ENCODE measurements around the gene CREB5. TPM values are rescaled to one million over a fixed set of nuclear protein-coding genes. Genes with fewer than 3 reads are reported as not detected.

The CREB5 gene
- polyA plus RNA-seq, 1 donor from 2014 or later, result 3.7 TPM

- H3K4me2 ChIP-seq (ENCODE audit: low read length), result no peak overlapping the region
- TF ChIP-seq MXI1 (conservative IDR thresholded peaks at IDR 0.05; ENCODE audit: poor library complexity, severe bottlenecking) (no peak), POLR2AphosphoS5 (IDR thresholded peaks at IDR 0.05) (no peak), RAD21 (conservative IDR thresholded peaks at IDR 0.05) (no peak), CTCF (IDR thresholded peaks at IDR 0.05; ENCODE audit: poor library complexity, severe bottlenecking) (no peak), EP300 (conservative IDR thresholded peaks at IDR 0.05; ENCODE audit: poor library complexity, severe bottlenecking) (no peak), TAF1 (IDR thresholded peaks at IDR 0.05; ENCODE audit: low read depth) (no peak), EZH2 (IDR thresholded peaks at IDR 0.05; ENCODE audit: borderline replicate concordance, insufficient read depth, low read length, poor library complexity, severe bottlenecking) (no peak), SMC3 (conservative IDR thresholded peaks at IDR 0.05; ENCODE audit: poor library complexity) (no peak)
- TF ChIP-seq, protein P1, sequence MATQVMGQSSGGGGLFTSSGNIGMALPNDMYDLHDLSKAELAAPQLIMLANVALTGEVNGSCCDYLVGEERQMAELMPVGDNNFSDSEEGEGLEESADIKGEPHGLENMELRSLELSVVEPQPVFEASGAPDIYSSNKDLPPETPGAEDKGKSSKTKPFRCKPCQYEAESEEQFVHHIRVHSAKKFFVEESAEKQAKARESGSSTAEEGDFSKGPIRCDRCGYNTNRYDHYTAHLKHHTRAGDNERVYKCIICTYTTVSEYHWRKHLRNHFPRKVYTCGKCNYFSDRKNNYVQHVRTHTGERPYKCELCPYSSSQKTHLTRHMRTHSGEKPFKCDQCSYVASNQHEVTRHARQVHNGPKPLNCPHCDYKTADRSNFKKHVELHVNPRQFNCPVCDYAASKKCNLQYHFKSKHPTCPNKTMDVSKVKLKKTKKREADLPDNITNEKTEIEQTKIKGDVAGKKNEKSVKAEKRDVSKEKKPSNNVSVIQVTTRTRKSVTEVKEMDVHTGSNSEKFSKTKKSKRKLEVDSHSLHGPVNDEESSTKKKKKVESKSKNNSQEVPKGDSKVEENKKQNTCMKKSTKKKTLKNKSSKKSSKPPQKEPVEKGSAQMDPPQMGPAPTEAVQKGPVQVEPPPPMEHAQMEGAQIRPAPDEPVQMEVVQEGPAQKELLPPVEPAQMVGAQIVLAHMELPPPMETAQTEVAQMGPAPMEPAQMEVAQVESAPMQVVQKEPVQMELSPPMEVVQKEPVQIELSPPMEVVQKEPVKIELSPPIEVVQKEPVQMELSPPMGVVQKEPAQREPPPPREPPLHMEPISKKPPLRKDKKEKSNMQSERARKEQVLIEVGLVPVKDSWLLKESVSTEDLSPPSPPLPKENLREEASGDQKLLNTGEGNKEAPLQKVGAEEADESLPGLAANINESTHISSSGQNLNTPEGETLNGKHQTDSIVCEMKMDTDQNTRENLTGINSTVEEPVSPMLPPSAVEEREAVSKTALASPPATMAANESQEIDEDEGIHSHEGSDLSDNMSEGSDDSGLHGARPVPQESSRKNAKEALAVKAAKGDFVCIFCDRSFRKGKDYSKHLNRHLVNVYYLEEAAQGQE (IDR thresholded peaks at IDR 0.05; ENCODE audit: borderline replicate concordance), result no peak
- no peak overlapping the region for H3K4me3 ChIP-seq (ENCODE audit: low read length)
- H3F3A ChIP-seq (ENCODE audit: insufficient read depth, low read length, poor library complexity, severe bottlenecking), result no peaks in the 10 kb centered on the region
- no peaks in the 10 kb centered on the region for H4K20me1 ChIP-seq (ENCODE audit: insufficient read depth)
- no peak overlapping the region for H2AFZ ChIP-seq (ENCODE audit: low read depth, low read length)
- no peaks in the 10 kb centered on the region for H3K27me3 ChIP-seq (ENCODE audit: insufficient read depth, low read depth, low read length)
- no peak overlapping the region for H3K27ac ChIP-seq (ENCODE audit: low read length)
- no peaks in the 10 kb centered on the region for H3K9me2 ChIP-seq (ENCODE audit: insufficient read depth, low read length)
- H3K9me3 ChIP-seq (ENCODE audit: low read length), result no peaks in the 10 kb centered on the region
- no peaks in the 10 kb centered on the region for H3K79me2 ChIP-seq (replicated peaks; ENCODE audit: insufficient read depth, low read length)
- no peak overlapping the region for H3K9ac ChIP-seq (ENCODE audit: low read length)
- no peaks in the 10 kb centered on the region for H3K36me3 ChIP-seq (ENCODE audit: insufficient read depth, low read length)
Observed at GRCh38 chr7:28761505-28761904, 349.2 kb downstream of the CREB5 start.

DNA sequence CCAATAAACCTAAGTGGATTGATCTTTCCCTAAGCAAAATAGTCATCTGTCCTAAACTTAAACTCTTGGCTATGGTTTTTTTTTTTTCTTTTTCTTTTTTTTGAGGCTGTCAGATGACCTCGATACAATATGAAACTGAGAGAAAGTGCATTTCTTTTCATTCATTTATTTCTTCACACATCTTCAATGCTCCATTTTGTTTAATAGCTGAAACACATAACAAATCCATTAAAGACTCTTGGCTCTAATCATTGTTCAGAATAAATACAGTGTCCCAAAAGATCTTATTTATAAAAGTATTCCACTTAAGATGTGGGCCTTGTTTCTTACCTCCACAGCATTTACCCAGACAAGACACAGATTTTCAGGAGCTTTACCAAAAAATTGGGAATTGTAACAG, 350.3 kb downstream of the CREB5 start:
- no peaks in the 10 kb centered on the region for H3K79me2 ChIP-seq (replicated peaks; ENCODE audit: insufficient read depth, low read length)
- H3K9me3 ChIP-seq (ENCODE audit: low read length), result no peaks in the 10 kb centered on the region
- H3K27ac ChIP-seq (ENCODE audit: low read length), result no peak overlapping the region
- H3K36me3 ChIP-seq (ENCODE audit: insufficient read depth, low read length), result no peaks in the 10 kb centered on the region
- no peaks in the 10 kb centered on the region for H3K27me3 ChIP-seq (ENCODE audit: insufficient read depth, low read depth, low read length)
- no peak overlapping the region for H2AFZ ChIP-seq (ENCODE audit: low read depth, low read length)
- H4K20me1 ChIP-seq (ENCODE audit: insufficient read depth), result no peaks in the 10 kb centered on the region
- TF ChIP-seq RAD21 (conservative IDR thresholded peaks at IDR 0.05), result no peak
- TF ChIP-seq POLR2AphosphoS5 (IDR thresholded peaks at IDR 0.05), result no peak
- H3K4me3 ChIP-seq (ENCODE audit: low read length), result no peak overlapping the region
- no peaks in the 10 kb centered on the region for H3K9me2 ChIP-seq (ENCODE audit: insufficient read depth, low read length)
- no peaks in the 10 kb centered on the region for H3F3A ChIP-seq (ENCODE audit: insufficient read depth, low read length, poor library complexity, severe bottlenecking)
- no peak overlapping the region for H3K4me2 ChIP-seq (ENCODE audit: low read length)
- no peak overlapping the region for H3K9ac ChIP-seq (ENCODE audit: low read length)

DNA sequence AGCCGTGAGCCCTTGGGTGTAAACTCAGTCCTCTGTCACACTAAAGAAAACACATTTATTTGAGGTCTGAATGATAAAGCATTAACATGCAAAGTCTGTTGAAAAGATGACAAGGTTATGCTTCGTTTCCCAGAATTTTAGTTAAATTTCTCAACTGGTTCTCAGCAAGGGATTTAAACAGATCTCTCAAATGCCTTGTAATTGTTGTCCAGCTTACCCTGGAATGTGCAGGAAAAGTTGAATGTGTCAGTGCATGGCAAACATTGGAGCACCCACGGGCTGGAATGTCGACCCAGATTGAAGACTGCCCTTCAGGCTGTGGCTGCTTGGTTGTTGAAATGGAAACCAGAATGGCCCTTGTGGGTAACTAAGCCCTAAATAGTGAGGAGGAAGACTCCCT, 354.0 kb downstream of the CREB5 start:
- H4K20me1 ChIP-seq (ENCODE audit: insufficient read depth), result no peaks in the 10 kb centered on the region
- no peak overlapping the region for H2AFZ ChIP-seq (ENCODE audit: low read depth, low read length)
- H3K27ac ChIP-seq (ENCODE audit: low read length), result no peak overlapping the region
- H3K79me2 ChIP-seq (replicated peaks; ENCODE audit: insufficient read depth, low read length), result no peaks in the 10 kb centered on the region
- H3K36me3 ChIP-seq (ENCODE audit: insufficient read depth, low read length), result no peaks in the 10 kb centered on the region
- H3F3A ChIP-seq (ENCODE audit: insufficient read depth, low read length, poor library complexity, severe bottlenecking), result no peaks in the 10 kb centered on the region
- no peak overlapping the region for H3K4me3 ChIP-seq (ENCODE audit: low read length)
- H3K4me2 ChIP-seq (ENCODE audit: low read length), result no peak overlapping the region
- no peaks in the 10 kb centered on the region for H3K9me3 ChIP-seq (ENCODE audit: low read length)
- H3K9ac ChIP-seq (ENCODE audit: low read length), result no peak overlapping the region
- no peaks in the 10 kb centered on the region for H3K27me3 ChIP-seq (ENCODE audit: insufficient read depth, low read depth, low read length)
- H3K9me2 ChIP-seq (ENCODE audit: insufficient read depth, low read length), result no peaks in the 10 kb centered on the region
- TF ChIP-seq RAD21 (conservative IDR thresholded peaks at IDR 0.05) (no peak), EZH2 (IDR thresholded peaks at IDR 0.05; ENCODE audit: borderline replicate concordance, insufficient read depth, low read length, poor library complexity, severe bottlenecking) (no peak), CTCF (IDR thresholded peaks at IDR 0.05; ENCODE audit: poor library complexity, severe bottlenecking) (no peak), SMC3 (conservative IDR thresholded peaks at IDR 0.05; ENCODE audit: poor library complexity) (no peak), EP300 (conservative IDR thresholded peaks at IDR 0.05; ENCODE audit: poor library complexity, severe bottlenecking) (no peak), MXI1 (conservative IDR thresholded peaks at IDR 0.05; ENCODE audit: poor library complexity, severe bottlenecking) (no peak), TAF1 (IDR thresholded peaks at IDR 0.05; ENCODE audit: low read depth) (no peak), POLR2AphosphoS5 (IDR thresholded peaks at IDR 0.05) (no peak)
- TF ChIP-seq, protein P1 (IDR thresholded peaks at IDR 0.05; ENCODE audit: borderline replicate concordance), result no peak
